H9 (cell line): ENCODE data around the gene HLA-A. TPM values are rescaled to one million over a fixed set of nuclear protein-coding genes. Genes with fewer than 3 reads are reported as not detected.
"Not testable (repeated sequence)": the region's sequence is repeated elsewhere in the genome, so short reads cannot be mapped to it uniquely, and the experiment has no call there.

Experiments used
- DNase-seq: peaks from one replicate; pipeline ENCODE4 v3.0.0-alpha.2; 2017
- H2AFZ ChIP-seq: one replicate; pipeline ENCODE4 v1.6.1; 2013; ENCODE audit warnings: mild to moderate bottlenecking, low read length, control low read depth, moderate library complexity
- H2AK5ac ChIP-seq: 2 replicates; pipeline ENCODE4 v1.6.1; 2013; ENCODE audit warnings: low read length, control low read depth, mixed read lengths; ENCODE audit not compliant: insufficient read length
- H2BK120ac ChIP-seq: one replicate; pipeline ENCODE4 v1.6.1; 2013; ENCODE audit warnings: low read depth, mild to moderate bottlenecking, low read length, control low read depth, inconsistent platforms; ENCODE audit not compliant: poor library complexity, severe bottlenecking
- H2BK12ac ChIP-seq: 2 replicates; pipeline ENCODE4 v1.6.1; 2013; ENCODE audit warnings: low read length, control low read depth, mixed read lengths, low read depth; ENCODE audit not compliant: insufficient read length
- H2BK15ac ChIP-seq: 2 replicates; pipeline ENCODE4 v1.6.1; 2013; ENCODE audit warnings: low read depth, low read length, control low read depth
- H2BK20ac ChIP-seq: one replicate; pipeline ENCODE4 v1.6.1; 2013; ENCODE audit warnings: low read depth, mild to moderate bottlenecking, low read length, control low read depth, inconsistent platforms; ENCODE audit not compliant: poor library complexity, severe bottlenecking
- H2BK5ac ChIP-seq: 2 replicates; pipeline ENCODE4 v1.6.1; 2013; ENCODE audit warnings: low read length, control low read depth, mixed read lengths; ENCODE audit not compliant: insufficient read length
- H3K14ac ChIP-seq: 2 replicates; pipeline ENCODE4 v1.6.1; 2013; ENCODE audit warnings: low read length, control low read depth; ENCODE audit not compliant: insufficient read depth
- H3K18ac ChIP-seq: 2 replicates; pipeline ENCODE4 v1.6.1; 2013; ENCODE audit warnings: low read depth, mild to moderate bottlenecking, mixed read lengths, low read length, control low read depth; ENCODE audit not compliant: insufficient read length
- H3K23ac ChIP-seq: 2 replicates; pipeline ENCODE4 v1.6.1; 2013; ENCODE audit warnings: low read length, control low read depth, mixed read lengths, low read depth; ENCODE audit not compliant: insufficient read length
- H3K23me2 ChIP-seq: 2 replicates; pipeline ENCODE4 v1.6.1; 2013; ENCODE audit warnings: low read depth, mild to moderate bottlenecking, mixed read lengths, low read length, control low read depth; ENCODE audit not compliant: insufficient read length, poor library complexity, severe bottlenecking
- H3K27ac ChIP-seq: 2 replicates; pipeline ENCODE4 v1.5.1; 2013; ENCODE audit warnings: low read length, control low read depth, mixed read lengths, low read depth; ENCODE audit not compliant: insufficient read length
- H3K27me3 ChIP-seq: 2 replicates; pipeline ENCODE4 v1.6.1; 2013; ENCODE audit warnings: low read length, control low read depth, inconsistent platforms; ENCODE audit not compliant: insufficient read depth
- H3K4ac ChIP-seq: 2 replicates; pipeline ENCODE4 v1.6.1; 2013; ENCODE audit warnings: low read depth, mild to moderate bottlenecking, control low read depth, inconsistent platforms, low read length, moderate library complexity
- H3K4me1 ChIP-seq: 2 replicates; pipeline ENCODE4 v1.6.1; 2013; ENCODE audit warnings: low read length, control low read depth, inconsistent platforms; ENCODE audit not compliant: insufficient read depth
- H3K4me2 ChIP-seq: 2 replicates; pipeline ENCODE4 v1.6.1; 2013; ENCODE audit warnings: low read length, control low read depth, mixed read lengths; ENCODE audit not compliant: insufficient read length, insufficient read depth
- H3K56ac ChIP-seq: 2 replicates; pipeline ENCODE4 v1.6.1; 2013; ENCODE audit warnings: low read depth, mild to moderate bottlenecking, mixed read lengths, low read length, control low read depth; ENCODE audit not compliant: insufficient read length
- H3K79me1 ChIP-seq: 2 replicates; pipeline ENCODE4 v1.6.1; 2013; ENCODE audit warnings: low read depth, mild to moderate bottlenecking, moderate library complexity, low read length, control low read depth, inconsistent platforms; ENCODE audit not compliant: insufficient read depth, poor library complexity, severe bottlenecking
- H3K79me2 ChIP-seq: 2 replicates; pipeline ENCODE4 v1.6.1; 2013; ENCODE audit warnings: low read length, control low read depth, inconsistent platforms; ENCODE audit not compliant: insufficient read depth
- H3K9ac ChIP-seq: 2 replicates; pipeline ENCODE4 v1.6.1; 2013; ENCODE audit warnings: low read length, control low read depth, mixed read lengths; ENCODE audit not compliant: insufficient read length; ENCODE audit errors: extremely low read depth
- H3K9me3 ChIP-seq: one replicate; pipeline ENCODE4 v1.6.1; 2013; ENCODE audit warnings: low read depth, low read length, inconsistent platforms; ENCODE audit not compliant: control insufficient read depth
- H3T11ph ChIP-seq: one replicate; pipeline ENCODE4 v1.6.1; 2013; ENCODE audit warnings: mild to moderate bottlenecking, low read length, control low read depth, inconsistent platforms
- H4K20me1 ChIP-seq: one replicate; pipeline ENCODE4 v1.6.1; 2013; ENCODE audit not compliant: control insufficient read depth, insufficient read length, insufficient read depth
- H4K5ac ChIP-seq: 2 replicates; pipeline ENCODE4 v1.6.1; 2013; ENCODE audit warnings: low read depth, mild to moderate bottlenecking, mixed read lengths, low read length, control low read depth; ENCODE audit not compliant: insufficient read length
- H4K8ac ChIP-seq: replicated peaks from 2 replicates; pipeline ENCODE4 v1.6.1; 2013; ENCODE audit warnings: low read length, control low read depth, mixed read lengths, low read depth; ENCODE audit not compliant: insufficient read length
- H4K91ac ChIP-seq: 2 replicates; pipeline ENCODE4 v1.6.1; 2013; ENCODE audit warnings: low read depth, mild to moderate bottlenecking, moderate library complexity, mixed read lengths, low read length, control low read depth; ENCODE audit not compliant: insufficient read length
- H3K27ac Mint-ChIP-seq, 3 experiments: 2 replicates in 2 of 3; 3 replicates in 1 of 3; pipeline ENCODE4 v1.8.0; 2020 to 2021; ENCODE audit warnings: mixed read lengths in 3 of 3, mild to moderate bottlenecking in 1 of 3, moderate library complexity in 1 of 3
- H3K27me3 Mint-ChIP-seq: 2 replicates; pipeline ENCODE4 v1.8.0; 2021; ENCODE audit warnings: low read depth, mild to moderate bottlenecking, moderate library complexity, mixed read lengths
- H3K36me3 Mint-ChIP-seq, 3 experiments: 2 replicates in 2 of 3; 3 replicates in 1 of 3; pipeline ENCODE4 v1.8.0; 2020 to 2021; ENCODE audit warnings: low read depth in 3 of 3, mixed read lengths in 3 of 3; ENCODE audit not compliant: insufficient read depth in 1 of 3
- H3K4me1 Mint-ChIP-seq, 2 experiments: 2 replicates each; pipeline ENCODE4 v1.8.0; 2020; ENCODE audit warnings: mixed read lengths in 2 of 2
- H3K4me3 Mint-ChIP-seq, 2 experiments: 2 replicates in 1 of 2; 3 replicates in 1 of 2; pipeline ENCODE4 v1.8.0; 2020 to 2021; ENCODE audit warnings: mild to moderate bottlenecking in 2 of 2, mixed read lengths in 2 of 2, moderate library complexity in 1 of 2
- H3K9me3 Mint-ChIP-seq, 2 experiments: 2 replicates in 1 of 2; 3 replicates in 1 of 2; pipeline ENCODE4 v1.8.0; 2020; ENCODE audit warnings: mild to moderate bottlenecking in 2 of 2, mixed read lengths in 2 of 2, moderate library complexity in 1 of 2
- CTCF ChIP-seq: fragments of 200-600 bp; sonication (generic); conservative IDR thresholded peaks from 3 replicates; pipeline ENCODE4 v1.8.0; 2021; ENCODE audit warnings: antibody characterized with exemption, mild to moderate bottlenecking
- WGBS: extraction: QIAGEN DNeasy Blood & Tissue Kit; methylation state at CpG from one replicate; pipeline ENCODE4 v1.1.7; 2013; ENCODE audit warnings: missing lambda C conversion rate, low lambda C conversion rate, mixed read lengths; ENCODE audit not compliant: insufficient read length; ENCODE audit errors: extremely low coverage; 5-methylcytosine and 5-hydroxymethylcytosine counted together
- total RNA-seq: library from RNA; stranded (reverse); gene quantifications from 2 replicates; pipeline ENCODE4 v1.2.1, GENCODE V29; 2021

The HLA-A gene
- total RNA-seq, 1 experiment from 2014 or later: 248 TPM

- no peak for TF ChIP-seq CTCF
- Histone ChIP-seq H2BK15ac (no peak overlapping the region), H4K91ac (no peak overlapping the region), H4K5ac (no peak overlapping the region), H3K79me1 (no peaks in the 10 kb centered on the region), H2AFZ (no peak overlapping the region), H3K56ac (no peak overlapping the region), H3K27me3 (no peaks in the 10 kb centered on the region), H3K23ac (no peak overlapping the region), H2BK20ac (no peak overlapping the region), H3K23me2 (peaks cover 4% of the 10 kb centered on the region), H4K20me1 (no peaks in the 10 kb centered on the region), H2AK5ac (no peak overlapping the region), H3K9me3 (no peaks in the 10 kb centered on the region), H3K14ac (no peak overlapping the region), H3K4ac (no peak overlapping the region), H3K4me2 (no peak overlapping the region), H3K79me2 (no peaks in the 10 kb centered on the region), H2BK5ac (no peak overlapping the region), H2BK12ac (peak overlapping the region; percentile 67), H2BK120ac (no peak overlapping the region), H3K27ac (no peak overlapping the region), H3K9ac (no peak overlapping the region), H3T11ph (no peak overlapping the region), H3K18ac (no peak overlapping the region), H4K8ac (no peak overlapping the region), H3K4me1 (peaks cover 3% of the 10 kb centered on the region; the same call in 1 of the 2 replicates)
- no CpG with 5 or more reads among the region's 1 CpG for WGBS
- Mint-ChIP-seq H3K4me1 (peaks cover 35 to 53% of the 10 kb centered on the region in 2 experiments), H3K9me3 (peaks cover 0 to 2% of the 10 kb centered on the region in 2 experiments; a peak in 3 of 5 replicates), H3K27ac (no peak overlapping the region; a peak in 1 of 7 replicates), H3K27me3 (peaks cover 8% of the 10 kb centered on the region), H3K4me3 (no peak overlapping the region), H3K36me3 (peaks cover 0 to 10% (median 2%) of the 10 kb centered on the region in 3 experiments; a peak in 4 of 7 replicates)
- DNase-seq: no peak
Observed at GRCh38 chr6:29961966-29962365, 19.6 kb downstream of the HLA-A start.

DNA sequence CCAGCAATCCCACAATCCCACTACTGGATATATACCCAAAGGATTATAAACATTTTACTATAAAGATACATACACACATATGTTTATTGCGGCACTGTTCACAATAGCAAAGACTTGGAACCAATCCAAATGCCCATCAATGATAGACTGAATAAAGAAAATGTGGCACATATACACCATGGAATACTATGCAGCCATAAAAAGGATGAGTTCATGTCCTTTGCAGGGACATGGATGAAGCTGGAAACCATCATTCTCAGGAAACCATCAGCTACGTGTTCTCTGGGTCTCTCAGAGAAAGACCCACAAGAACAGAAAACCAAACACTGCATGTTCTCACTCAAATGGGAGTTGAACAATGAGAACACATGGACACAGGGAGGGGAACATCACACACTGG lies 21.4 kb downstream of the HLA-A start:
- not testable (repeated sequence) for H3K4ac ChIP-seq, H3T11ph ChIP-seq, DNase-seq, H4K5ac ChIP-seq, H3K14ac ChIP-seq, H3K9me3 ChIP-seq, H2AFZ ChIP-seq, H3K23me2 ChIP-seq, H2BK15ac ChIP-seq, H4K20me1 ChIP-seq, H3K23ac ChIP-seq, H3K9ac ChIP-seq, H3K36me3 Mint-ChIP-seq, H4K8ac ChIP-seq, H3K79me1 ChIP-seq, H2AK5ac ChIP-seq, H3K4me2 ChIP-seq, H4K91ac ChIP-seq, H3K27me3 ChIP-seq, H3K56ac ChIP-seq, H3K27me3 Mint-ChIP-seq, H3K18ac ChIP-seq, H3K9me3 Mint-ChIP-seq, H2BK5ac ChIP-seq, H2BK12ac ChIP-seq, H2BK120ac ChIP-seq, H3K79me2 ChIP-seq, H2BK20ac ChIP-seq, H3K4me1 ChIP-seq
- Mint-ChIP-seq H3K4me3 (peak overlapping the region in 1 of 2 experiments; percentile 38; a peak in 1 of 5 replicates), H3K4me1 (peaks cover 49 to 67% of the 10 kb centered on the region in 2 experiments), H3K27ac (peak overlapping the region in 2 of 3 experiments; percentile 14 to 85; a peak in 3 of 7 replicates)
- peak overlapping the region; percentile 97 for H3K27ac ChIP-seq
- WGBS: no CpG with 5 or more reads among the region's 2 CpGs
